ENCODE data around the gene TUBA3E.
"Not testable (repeated sequence)": the region's sequence is repeated elsewhere in the genome, so short reads cannot be mapped to it uniquely, and the experiment has no call there.

- not testable (repeated sequence) for TF ChIP-seq EZH2 (IDR thresholded peaks at IDR 0.05; ENCODE audit: insufficient read depth, poor library complexity, severe bottlenecking); EZH2phosphoT487 (IDR thresholded peaks at IDR 0.05; ENCODE audit: insufficient read depth, low read depth)
Measured at GRCh38 chr2:130192451-130192850, 5.8 kb downstream of the TUBA3E start.

Measured in GM23248 (cell line).